Fibroblast of mammary gland (primary cell): ENCODE measurements around the gene PRAMEF9.
A peak's percentile ranks its signal among the peaks of the same experiment; 100 is the strongest.
"Not testable (repeated sequence)": the region's sequence is repeated elsewhere in the genome, so short reads cannot be mapped to it uniquely, and the experiment has no call there.

Source experiments
- DNase-seq: peaks from one replicate; pipeline ENCODE4 v3.0.0-alpha.2; 2010; ENCODE audit warnings: low read depth
- H3K4me3 ChIP-seq: 2 replicates; pipeline ENCODE4 v1.5.1; 2011; ENCODE audit warnings: low read depth, mild to moderate bottlenecking, low read length, moderate library complexity; ENCODE audit not compliant: control insufficient read depth
- CTCF ChIP-seq: conservative IDR thresholded peaks from 2 replicates; pipeline ENCODE4 v1.5.1; 2011; ENCODE audit warnings: low read depth, low read length, inconsistent platforms; ENCODE audit not compliant: control insufficient read depth, insufficient read depth

PRAMEF9 gene

DNA sequence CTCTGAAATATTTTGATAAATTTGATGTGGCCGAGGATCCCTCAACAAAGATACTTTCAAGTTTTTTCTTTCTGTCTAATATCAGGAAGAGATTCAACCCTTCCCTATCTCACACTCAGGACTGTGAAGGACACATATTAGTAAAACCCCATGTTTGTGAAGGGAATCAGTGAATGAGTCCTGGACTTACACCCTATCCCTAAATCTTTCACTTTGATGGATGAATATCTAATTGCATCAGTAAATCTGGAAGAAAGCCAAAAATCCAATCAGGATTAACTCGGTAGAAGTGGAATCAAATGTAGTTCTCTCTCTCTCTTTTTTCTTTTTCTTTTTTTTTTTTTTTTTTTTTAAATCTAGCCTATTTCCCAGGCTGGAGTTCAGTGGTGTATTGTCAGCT, at the start of gene PRAMEF9:
TSS of gene PRAMEF9 (plus strand) at position 301 of the 400 bp plus-strand sequence. CDS start 3,433 bp downstream, outside the sequence.
- DNase-seq, result not testable (repeated sequence)

GRCh38 chr1:13155909-13156308, 15.7 kb upstream of the PRAMEF9 start, which contains the start of gene PRAMEF26:
TSS of gene PRAMEF26 (minus strand) at chr1:13156009. CDS start at chr1:13153095, 2,914 bp downstream.
- H3K4me3 ChIP-seq, DNase-seq: not testable (repeated sequence)

More for the DNA sequence above, at the start of gene PRAMEF9:
- H3K4me3 ChIP-seq, result not testable (repeated sequence)

DNA sequence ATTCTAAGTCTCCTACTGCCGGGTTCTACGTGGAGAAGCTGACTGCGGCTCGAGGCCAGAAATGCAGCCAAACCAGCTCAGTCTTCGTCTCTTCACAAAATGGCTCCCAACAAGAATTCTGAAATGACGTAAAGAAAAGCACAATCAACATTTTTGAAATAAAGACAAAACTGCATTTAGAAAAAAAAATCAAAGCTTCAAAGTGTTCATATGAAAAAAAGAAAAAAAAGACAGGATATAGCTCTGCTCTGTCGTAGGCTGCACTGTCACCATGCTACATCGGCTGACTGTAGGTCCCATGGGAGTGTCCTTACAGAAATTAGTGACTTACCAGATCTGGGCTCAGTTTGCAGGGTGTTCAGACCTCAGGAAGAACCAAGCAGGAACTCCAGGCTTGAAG, 6.1 kb upstream of the PRAMEF9 start, which contains the start of gene HNRNPCL4:
TSS of gene HNRNPCL4 (minus strand) at position 101 of the 400 bp plus-strand sequence. CDS start 164 bp downstream, outside the sequence.
- not testable (repeated sequence) for H3K4me3 ChIP-seq, DNase-seq

- DNase-seq, H3K4me3 ChIP-seq: not testable (repeated sequence)
Measured at GRCh38 chr1:13201309-13201708, 29.7 kb downstream of the PRAMEF9 start, which contains the start of gene PRAMEF13. TSS of gene PRAMEF13 (minus strand) at chr1:13201409. CDS start at chr1:13199589, 1,820 bp downstream.

GRCh38 chr1:13208712-13209111, 37.1 kb downstream of the PRAMEF9 start:
- not testable (repeated sequence) for DNase-seq, H3K4me3 ChIP-seq

GRCh38 chr1:13216619-13217018, 45.0 kb downstream of the PRAMEF9 start:
- DNase-seq, H3K4me3 ChIP-seq: not testable (repeated sequence)

DNA sequence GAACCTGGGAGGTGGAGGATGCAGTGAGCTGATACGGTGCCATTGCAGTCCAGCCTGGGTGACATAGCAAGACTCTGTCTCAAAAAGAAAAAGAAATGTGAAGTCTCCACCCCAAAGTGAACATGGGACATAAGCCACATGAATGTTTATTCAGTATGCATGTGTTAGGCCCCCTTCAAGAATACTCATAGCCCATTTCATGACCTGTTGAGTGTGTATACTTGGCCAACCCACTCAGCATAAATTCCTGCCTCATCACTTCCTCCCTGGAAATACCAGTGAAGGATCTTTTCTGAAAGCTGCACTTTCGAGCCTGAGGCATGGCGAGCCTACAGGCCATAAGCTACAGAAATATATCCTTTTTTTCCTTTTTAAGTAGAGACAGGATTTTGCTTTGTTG, 47.6 kb downstream of the PRAMEF9 start:
- DNase-seq, result not testable (repeated sequence)

DNA sequence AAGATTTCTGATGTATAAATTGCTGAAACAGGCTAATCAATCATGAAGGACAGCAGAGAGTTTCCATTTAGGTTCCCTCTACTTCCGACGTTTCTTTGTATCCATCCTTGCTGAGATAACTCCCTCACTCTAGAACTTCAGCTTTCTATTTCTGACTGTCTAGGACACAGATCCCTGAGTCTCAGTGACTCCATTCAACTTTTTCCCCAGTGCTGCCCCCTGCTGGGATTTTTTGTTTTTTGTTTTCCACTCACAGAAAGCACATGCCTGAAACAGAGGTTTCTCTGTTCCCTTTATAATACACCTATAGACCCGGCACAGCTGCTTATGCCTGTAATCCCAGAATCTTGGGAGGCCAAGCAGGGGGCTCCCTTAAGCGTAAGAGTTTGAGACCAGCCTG, 51.1 kb downstream of the PRAMEF9 start:
- not testable (repeated sequence) for DNase-seq

More for the DNA sequence above, 47.6 kb downstream of the PRAMEF9 start:
- not testable (repeated sequence) for H3K4me3 ChIP-seq

DNA sequence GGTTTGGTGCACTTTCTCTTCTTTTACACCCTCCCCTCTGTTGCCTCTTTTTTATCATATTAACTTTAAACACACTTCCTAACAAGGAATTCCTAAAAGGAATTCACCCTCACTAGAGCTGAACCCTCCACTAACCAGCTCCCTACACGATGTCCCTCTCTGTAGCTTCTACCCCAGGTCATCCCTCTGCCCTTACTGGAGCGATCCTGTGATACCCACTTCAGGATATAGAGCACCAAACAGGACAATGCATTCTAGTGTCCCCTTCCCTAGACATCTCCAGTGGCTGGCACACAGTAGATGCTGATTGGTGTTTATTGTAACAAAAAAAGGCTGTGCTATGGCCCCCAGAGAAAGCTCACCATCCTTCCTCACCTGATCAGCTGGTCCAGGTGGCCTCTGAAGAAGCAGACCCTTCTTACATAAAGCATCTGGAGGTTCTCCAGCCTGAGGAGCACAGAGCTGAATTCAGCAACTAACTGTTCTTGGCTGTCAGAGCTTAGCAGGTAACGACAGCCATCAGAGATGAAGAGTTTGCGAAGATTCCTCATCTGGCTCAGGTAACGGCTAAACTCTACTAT, 52.9 kb downstream of the PRAMEF9 start:
- no peak for TF ChIP-seq CTCF
- no peak overlapping the region for H3K4me3 ChIP-seq
- no peak for DNase-seq

More for the DNA sequence above, 51.1 kb downstream of the PRAMEF9 start:
- H3K4me3 ChIP-seq, result not testable (repeated sequence)

- not testable (repeated sequence) for H3K4me3 ChIP-seq, DNase-seq
Measured at GRCh38 chr1:13225675-13226204, 54.1 kb downstream of the PRAMEF9 start, which contains the start of gene PRAMEF18. TSS of gene PRAMEF18 (minus strand) at chr1:13226154. CDS start at chr1:13226106, 48 bp downstream.

GRCh38 chr1:13227271-13228055, 55.8 kb downstream of the PRAMEF9 start:
- DNase-seq, result not testable (repeated sequence)

GRCh38 chr1:13228343-13228781, 56.7 kb downstream of the PRAMEF9 start:
- no peak for DNase-seq
- H3K4me3 ChIP-seq, result no peak overlapping the region
- TF ChIP-seq CTCF, result peak; percentile 21

More at GRCh38 chr1:13227271-13228055, 55.8 kb downstream of the PRAMEF9 start:
- not testable (repeated sequence) for H3K4me3 ChIP-seq
